Osteoblast (primary cell): ENCODE measurements around the gene KPNA2. TPM values are rescaled to one million over a fixed set of nuclear protein-coding genes. Genes with fewer than 3 reads are reported as not detected.
"Not testable (repeated sequence)": the region's sequence is repeated elsewhere in the genome, so short reads cannot be mapped to it uniquely, and the experiment has no call there.

ENCODE experiments used
- DNase-seq: peaks from one replicate; pipeline ENCODE4 v3.0.0; 2011; ENCODE audit warnings: low spot score, mixed read lengths; ENCODE audit not compliant: insufficient read length; ENCODE audit errors: missing footprints
- H2AFZ ChIP-seq: 2 replicates; pipeline ENCODE4 v1.6.0; 2011; ENCODE audit warnings: mild to moderate bottlenecking, low read length
- H3K27ac ChIP-seq: 2 replicates; pipeline ENCODE4 v1.5.1; 2011; ENCODE audit warnings: mild to moderate bottlenecking, low read depth, low read length, moderate library complexity
- H3K27me3 ChIP-seq: 2 replicates; pipeline ENCODE4 v1.6.0; 2012; ENCODE audit warnings: mild to moderate bottlenecking, control low read depth, inconsistent platforms, low read length, moderate library complexity; ENCODE audit not compliant: insufficient read depth
- H3K36me3 ChIP-seq: 2 replicates; pipeline ENCODE4 v1.5.1; 2011; ENCODE audit warnings: mild to moderate bottlenecking, low read length, control low read depth, moderate library complexity; ENCODE audit not compliant: insufficient read depth
- H3K4me1 ChIP-seq: 2 replicates; pipeline ENCODE4 v1.5.1; 2011; ENCODE audit warnings: mild to moderate bottlenecking, low read length, control low read depth, moderate library complexity; ENCODE audit not compliant: insufficient read depth
- H3K4me2 ChIP-seq: 2 replicates; pipeline ENCODE4 v1.6.0; 2011; ENCODE audit warnings: mild to moderate bottlenecking, low read length; ENCODE audit not compliant: insufficient read depth
- H3K4me3 ChIP-seq: fragments of 200-600 bp; sonication (generic); 3 replicates; pipeline ENCODE4 v1.5.1; 2012; ENCODE audit warnings: mild to moderate bottlenecking, low read length, inconsistent platforms; ENCODE audit not compliant: insufficient read depth
- H3K79me2 ChIP-seq: 2 replicates; pipeline ENCODE4 v1.6.0; 2012; ENCODE audit warnings: mild to moderate bottlenecking, low read length, control low read depth, inconsistent platforms; ENCODE audit not compliant: insufficient read depth
- H3K9me3 ChIP-seq: 2 replicates; pipeline ENCODE4 v1.5.1; 2011; ENCODE audit warnings: low read depth, low read length, control low read depth
- H4K20me1 ChIP-seq: 2 replicates; pipeline ENCODE4 v1.6.0; 2012; ENCODE audit warnings: mild to moderate bottlenecking, low read length, control low read depth; ENCODE audit not compliant: insufficient read depth
- total RNA-seq: library from RNA; depleted of rRNA; stranded (reverse); fragments of >200 nt; gene quantifications from 2 replicates; pipeline ENCODE4 v1.2.3, GENCODE V29; 2012
- TF ChIP-seq, protein P1 (sequence below): IDR thresholded peaks from 2 replicates; pipeline ENCODE4 v1.5.1; 2011; ENCODE audit warnings: mild to moderate bottlenecking, low read depth, low read length, moderate library complexity; ENCODE audit errors: extremely low read depth

Gene KPNA2
- total RNA-seq, 1 donor: 40.9 TPM

DNA sequence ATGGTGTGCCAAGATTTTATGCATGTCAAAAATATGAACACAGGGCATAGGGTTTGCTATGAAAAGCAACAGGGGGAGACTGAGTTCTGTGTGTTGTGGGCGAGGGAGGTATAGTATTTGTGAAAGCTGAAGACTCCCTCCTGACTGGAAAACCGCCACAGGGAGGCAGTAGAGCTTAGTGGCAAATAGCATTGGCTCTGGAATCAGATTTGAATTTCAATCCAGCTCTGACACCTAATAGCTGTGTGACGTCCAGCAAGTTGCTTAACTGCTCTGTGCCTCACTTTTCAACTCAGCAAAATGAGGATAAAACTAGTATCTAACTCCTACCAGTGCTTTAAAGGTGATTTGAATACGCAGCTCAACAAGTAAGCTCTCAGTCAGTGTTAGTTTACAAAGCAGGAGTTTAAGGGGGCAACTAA lies 22.0 kb downstream of the KPNA2 start:
- no peak overlapping the region for H3K27ac ChIP-seq
- no peaks in the 10 kb centered on the region for H3K79me2 ChIP-seq
- no peaks in the 10 kb centered on the region for H3K27me3 ChIP-seq
- H2AFZ ChIP-seq: no peak overlapping the region
- no peaks in the 10 kb centered on the region for H3K9me3 ChIP-seq
- H3K4me2 ChIP-seq: no peak overlapping the region
- no peak overlapping the region for H3K4me3 ChIP-seq
- H4K20me1 ChIP-seq: no peaks in the 10 kb centered on the region
- TF ChIP-seq, protein P1, sequence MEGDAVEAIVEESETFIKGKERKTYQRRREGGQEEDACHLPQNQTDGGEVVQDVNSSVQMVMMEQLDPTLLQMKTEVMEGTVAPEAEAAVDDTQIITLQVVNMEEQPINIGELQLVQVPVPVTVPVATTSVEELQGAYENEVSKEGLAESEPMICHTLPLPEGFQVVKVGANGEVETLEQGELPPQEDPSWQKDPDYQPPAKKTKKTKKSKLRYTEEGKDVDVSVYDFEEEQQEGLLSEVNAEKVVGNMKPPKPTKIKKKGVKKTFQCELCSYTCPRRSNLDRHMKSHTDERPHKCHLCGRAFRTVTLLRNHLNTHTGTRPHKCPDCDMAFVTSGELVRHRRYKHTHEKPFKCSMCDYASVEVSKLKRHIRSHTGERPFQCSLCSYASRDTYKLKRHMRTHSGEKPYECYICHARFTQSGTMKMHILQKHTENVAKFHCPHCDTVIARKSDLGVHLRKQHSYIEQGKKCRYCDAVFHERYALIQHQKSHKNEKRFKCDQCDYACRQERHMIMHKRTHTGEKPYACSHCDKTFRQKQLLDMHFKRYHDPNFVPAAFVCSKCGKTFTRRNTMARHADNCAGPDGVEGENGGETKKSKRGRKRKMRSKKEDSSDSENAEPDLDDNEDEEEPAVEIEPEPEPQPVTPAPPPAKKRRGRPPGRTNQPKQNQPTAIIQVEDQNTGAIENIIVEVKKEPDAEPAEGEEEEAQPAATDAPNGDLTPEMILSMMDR: peak; percentile 71
- H3K36me3 ChIP-seq: no peaks in the 10 kb centered on the region
- H3K4me1 ChIP-seq: peaks cover 5% of the 10 kb centered on the region
- DNase-seq: peak; percentile 76

DNA sequence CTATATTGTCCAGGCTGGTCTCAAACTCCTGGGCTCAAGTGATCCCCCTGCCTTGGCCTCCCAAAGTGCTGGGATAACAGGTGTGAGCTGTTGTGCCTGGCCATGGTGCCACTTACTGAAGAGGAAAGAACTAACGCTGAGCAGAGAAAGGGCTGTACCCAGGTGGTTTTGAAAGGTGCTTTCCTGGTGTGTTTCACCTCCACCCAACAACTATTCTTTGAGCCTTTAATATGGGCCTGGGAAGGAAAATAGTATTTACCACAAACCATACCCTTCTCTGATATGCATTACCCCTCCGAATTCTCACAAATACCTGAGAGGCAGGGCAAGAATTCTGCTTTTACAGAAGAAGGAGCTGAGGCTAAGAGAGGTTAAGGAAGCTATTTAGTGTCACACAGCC lies 24.8 kb downstream of the KPNA2 start:
- H3K9me3 ChIP-seq: no peaks in the 10 kb centered on the region
- H3K4me2 ChIP-seq: no peak overlapping the region
- no peak overlapping the region for H3K4me3 ChIP-seq
- H3K4me1 ChIP-seq: no peaks in the 10 kb centered on the region
- no peaks in the 10 kb centered on the region for H3K79me2 ChIP-seq
- no peaks in the 10 kb centered on the region for H4K20me1 ChIP-seq
- TF ChIP-seq, protein P1: no peak
- no peaks in the 10 kb centered on the region for H3K27me3 ChIP-seq
- no peak for DNase-seq
- no peak overlapping the region for H2AFZ ChIP-seq
- H3K27ac ChIP-seq: no peak overlapping the region
- no peaks in the 10 kb centered on the region for H3K36me3 ChIP-seq

DNA sequence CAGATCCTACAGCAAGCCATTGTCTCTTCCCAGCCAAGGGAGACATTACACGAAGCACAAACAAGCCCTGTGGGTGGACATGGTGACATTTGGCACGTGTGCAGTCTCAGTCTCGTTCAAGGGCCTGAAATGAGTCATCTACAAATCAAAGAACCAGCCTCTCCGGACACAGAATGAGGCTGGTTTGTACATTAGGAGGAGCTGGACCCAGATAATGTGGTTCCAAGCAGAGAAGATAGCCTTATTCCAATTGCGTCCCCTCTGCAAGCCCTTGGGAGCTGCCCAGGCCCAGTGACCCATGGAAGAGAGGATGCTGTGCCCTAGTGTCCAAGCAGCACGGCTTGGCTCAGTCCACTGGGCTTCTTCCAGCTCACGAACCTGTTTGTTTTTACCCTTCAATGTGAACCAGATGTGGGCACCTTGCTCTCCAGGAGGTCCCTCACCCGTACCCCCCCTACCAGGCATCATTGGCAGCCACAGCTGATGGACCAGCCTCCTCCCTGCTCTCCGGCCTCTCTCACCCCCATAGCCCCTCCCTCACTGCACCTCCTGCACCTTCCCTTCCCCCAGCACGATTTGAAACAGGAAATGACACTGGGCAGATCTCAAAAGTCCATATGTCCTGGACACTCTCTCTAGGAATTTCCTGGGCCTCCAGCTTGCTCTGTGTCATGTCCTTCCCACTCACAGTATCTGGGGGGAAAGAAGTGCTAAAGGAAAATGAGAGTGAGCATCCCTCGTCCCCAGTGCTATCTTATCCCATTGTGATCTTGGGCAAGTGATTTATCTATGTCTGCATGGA lies 26.2 kb downstream of the KPNA2 start:
- Histone ChIP-seq H3K27ac (no peak overlapping the region), H3K9me3 (no peaks in the 10 kb centered on the region), H3K4me2 (no peak overlapping the region), H3K4me3 (no peak overlapping the region), H3K36me3 (no peaks in the 10 kb centered on the region), H2AFZ (no peak overlapping the region), H3K27me3 (no peaks in the 10 kb centered on the region), H4K20me1 (no peaks in the 10 kb centered on the region), H3K79me2 (no peaks in the 10 kb centered on the region), H3K4me1 (no peaks in the 10 kb centered on the region)
- DNase-seq: no peak
- TF ChIP-seq, protein P1: no peak

DNA sequence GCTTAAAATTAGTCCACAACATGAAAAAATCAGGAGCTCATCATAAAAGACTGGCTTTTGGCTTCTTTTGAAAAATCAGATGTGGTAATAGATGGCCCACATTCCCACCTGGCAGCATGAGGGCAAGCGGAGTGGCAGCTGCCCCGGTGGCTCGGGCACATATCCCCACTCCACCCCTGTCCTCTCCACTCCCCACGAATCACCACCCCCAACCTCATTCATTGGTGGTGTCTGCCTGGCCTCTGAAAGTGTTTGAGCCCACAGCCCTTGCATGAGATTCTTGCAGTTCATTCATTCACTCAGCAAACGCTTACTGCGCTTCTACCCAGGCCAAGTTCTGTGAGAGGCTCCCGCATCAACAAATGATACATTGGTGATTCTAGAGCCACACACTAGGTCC lies 29.8 kb downstream of the KPNA2 start:
- H3K27ac ChIP-seq, H4K20me1 ChIP-seq, H2AFZ ChIP-seq, H3K4me1 ChIP-seq, H3K27me3 ChIP-seq, DNase-seq, H3K4me3 ChIP-seq, H3K79me2 ChIP-seq, H3K36me3 ChIP-seq, H3K9me3 ChIP-seq, H3K4me2 ChIP-seq: not testable (repeated sequence)

DNA sequence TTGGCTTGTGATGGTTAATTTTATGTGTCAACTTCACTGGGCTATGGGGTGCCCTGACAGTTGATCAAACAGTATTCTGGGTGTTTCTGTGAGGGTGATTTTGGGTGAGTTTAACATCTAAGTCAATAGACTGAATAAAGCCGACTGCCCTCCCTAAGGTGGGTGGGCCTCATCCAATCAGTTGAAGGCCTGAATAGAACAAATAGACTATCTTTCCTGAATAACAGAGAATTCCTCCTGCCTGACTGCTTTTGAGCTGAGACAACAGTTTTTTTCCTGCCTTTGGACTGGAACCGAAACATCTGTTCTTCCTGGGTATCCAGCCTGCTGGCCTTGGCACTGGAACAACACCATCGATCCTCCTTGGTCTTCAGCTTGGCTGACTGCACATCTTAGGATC lies 33.0 kb downstream of the KPNA2 start:
- not testable (repeated sequence) for H3K4me2 ChIP-seq, H3K4me3 ChIP-seq, H3K79me2 ChIP-seq, H3K27me3 ChIP-seq, H3K9me3 ChIP-seq, H2AFZ ChIP-seq, H3K36me3 ChIP-seq, H3K27ac ChIP-seq, H3K4me1 ChIP-seq, H4K20me1 ChIP-seq, DNase-seq

DNA sequence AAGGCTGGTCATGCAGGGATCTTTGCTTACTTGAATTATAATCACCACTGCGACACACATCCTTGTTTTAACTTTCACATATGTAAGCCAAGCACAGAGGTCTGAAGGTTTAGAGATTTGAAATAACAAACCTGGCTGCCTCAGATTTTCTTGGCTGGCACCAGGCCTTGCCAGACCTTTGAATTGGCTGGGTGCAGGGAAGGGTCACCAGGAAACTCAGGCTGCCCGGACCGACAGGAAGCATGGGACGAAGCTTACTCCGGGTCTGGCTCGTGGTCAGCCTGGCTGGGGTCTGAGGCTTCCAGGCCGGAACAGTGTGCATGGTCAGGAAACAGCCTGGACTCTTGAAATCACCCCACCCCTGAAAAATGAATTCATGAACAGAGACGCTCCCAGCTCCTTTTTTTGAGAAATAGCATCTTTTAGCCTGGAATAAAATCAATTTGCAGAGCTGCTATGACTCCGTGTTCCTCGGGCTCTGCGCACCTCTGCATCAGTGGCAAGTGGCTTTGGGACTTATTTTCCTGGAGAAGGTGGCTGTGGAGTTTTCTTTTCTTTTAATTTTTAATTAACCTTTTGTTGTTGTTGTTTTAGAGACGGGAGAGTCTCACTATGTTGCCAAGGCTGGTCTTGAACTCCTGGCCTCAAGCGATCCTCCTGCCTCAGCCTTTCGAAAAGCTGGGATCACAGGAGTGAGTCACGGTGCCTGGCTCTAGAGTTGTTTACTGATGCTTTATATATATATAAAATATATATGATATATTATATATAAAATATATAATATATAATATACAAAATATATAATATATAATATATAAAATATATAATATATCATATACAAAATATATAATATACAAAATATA lies 35.3 kb downstream of the KPNA2 start:
- H2AFZ ChIP-seq: peak overlapping the region; percentile 72
- DNase-seq, H3K4me2 ChIP-seq: not testable (repeated sequence)

More for the DNA sequence above, 35.3 kb downstream of the KPNA2 start:
- H3K27ac ChIP-seq, H3K36me3 ChIP-seq, H3K4me3 ChIP-seq, H3K9me3 ChIP-seq, H3K79me2 ChIP-seq, H3K27me3 ChIP-seq, H3K4me1 ChIP-seq, H4K20me1 ChIP-seq: not testable (repeated sequence)
